ENCODE measurements around the gene RARS2. TPM values are rescaled to one million over a fixed set of nuclear protein-coding genes. Genes with fewer than 3 reads are reported as not detected.
A peak's percentile ranks its signal among the peaks of the same experiment; 100 is the strongest.
"Not testable (repeated sequence)": the region's sequence is repeated elsewhere in the genome, so short reads cannot be mapped to it uniquely, and the experiment has no call there.

RARS2 gene
- total RNA-seq, 1 donor from 2014 or later, result 50.3 TPM

GRCh38 chr6:87617405-87617804 lies 27.6 kb upstream of the RARS2 start:
- H3K9me3 Mint-ChIP-seq (ENCODE audit: low read depth), result peaks cover 3% of the 10 kb centered on the region
- H3K36me3 Mint-ChIP-seq (ENCODE audit: insufficient read depth), result peaks cover 23% of the 10 kb centered on the region
- H3K27me3 Mint-ChIP-seq, result no peaks in the 10 kb centered on the region
- TF ChIP-seq CTCF (IDR thresholded peaks at IDR 0.05; ENCODE audit: unreplicated experiment), result no peak
- H3K27ac Mint-ChIP-seq, result no peak overlapping the region
- no peak for DNase-seq (ENCODE audit: low spot score, unreplicated experiment)
- H3K4me3 Mint-ChIP-seq (ENCODE audit: low read depth), result no peak overlapping the region
- H3K4me1 Mint-ChIP-seq (ENCODE audit: low read depth), result no peaks in the 10 kb centered on the region

- not testable (repeated sequence) for H3K27ac Mint-ChIP-seq; H3K4me1 Mint-ChIP-seq (ENCODE audit: low read depth); DNase-seq (ENCODE audit: low spot score, unreplicated experiment); H3K9me3 Mint-ChIP-seq (ENCODE audit: low read depth); H3K27me3 Mint-ChIP-seq; H3K4me3 Mint-ChIP-seq (ENCODE audit: low read depth)
- peaks cover 24% of the 10 kb centered on the region for H3K36me3 Mint-ChIP-seq (ENCODE audit: insufficient read depth)
Observed at GRCh38 chr6:87613018-87613417, 23.2 kb upstream of the RARS2 start.

GRCh38 chr6:87608802-87609201 lies 19.0 kb upstream of the RARS2 start:
- H3K27ac Mint-ChIP-seq, result no peak overlapping the region
- TF ChIP-seq CTCF (IDR thresholded peaks at IDR 0.05; ENCODE audit: unreplicated experiment), result no peak
- H3K4me1 Mint-ChIP-seq (ENCODE audit: low read depth), result no peaks in the 10 kb centered on the region

GRCh38 chr6:87606199-87606598 lies 16.4 kb upstream of the RARS2 start:
- H3K27ac Mint-ChIP-seq, result peak overlapping the region; percentile 47
- no peak for DNase-seq (ENCODE audit: low spot score, unreplicated experiment)
- H3K27me3 Mint-ChIP-seq, result no peaks in the 10 kb centered on the region
- H3K4me3 Mint-ChIP-seq (ENCODE audit: low read depth), result no peak overlapping the region
- TF ChIP-seq CTCF (IDR thresholded peaks at IDR 0.05; ENCODE audit: unreplicated experiment), result no peak
- no peaks in the 10 kb centered on the region for H3K9me3 Mint-ChIP-seq (ENCODE audit: low read depth)
- H3K4me1 Mint-ChIP-seq (ENCODE audit: low read depth), result no peaks in the 10 kb centered on the region
- H3K36me3 Mint-ChIP-seq (ENCODE audit: insufficient read depth), result peaks cover 3% of the 10 kb centered on the region

More at GRCh38 chr6:87608802-87609201, 19.0 kb upstream of the RARS2 start:
- Mint-ChIP-seq H3K27me3 (no peaks in the 10 kb centered on the region), H3K9me3 (ENCODE audit: low read depth) (peaks cover 3% of the 10 kb centered on the region), H3K4me3 (ENCODE audit: low read depth) (no peak overlapping the region), H3K36me3 (ENCODE audit: insufficient read depth) (peaks cover 16% of the 10 kb centered on the region)
- no peak for DNase-seq (ENCODE audit: low spot score, unreplicated experiment)

GRCh38 chr6:87600576-87600975 lies 10.8 kb upstream of the RARS2 start:
- TF ChIP-seq CTCF (IDR thresholded peaks at IDR 0.05; ENCODE audit: unreplicated experiment), result no peak
- no peak overlapping the region for H3K27ac Mint-ChIP-seq
- H3K4me1 Mint-ChIP-seq (ENCODE audit: low read depth), result no peaks in the 10 kb centered on the region
- DNase-seq (ENCODE audit: low spot score, unreplicated experiment), result no peak
- no peak overlapping the region for H3K4me3 Mint-ChIP-seq (ENCODE audit: low read depth)
- H3K27me3 Mint-ChIP-seq, result no peaks in the 10 kb centered on the region
- no peaks in the 10 kb centered on the region for H3K9me3 Mint-ChIP-seq (ENCODE audit: low read depth)
- peaks cover 2% of the 10 kb centered on the region for H3K36me3 Mint-ChIP-seq (ENCODE audit: insufficient read depth)

- peaks cover 27% of the 10 kb centered on the region for H3K4me1 Mint-ChIP-seq (ENCODE audit: low read depth)
- H3K9me3 Mint-ChIP-seq (ENCODE audit: low read depth), result no peaks in the 10 kb centered on the region
- no peak for TF ChIP-seq CTCF (IDR thresholded peaks at IDR 0.05; ENCODE audit: unreplicated experiment)
- no peak for DNase-seq (ENCODE audit: low spot score, unreplicated experiment)
- H3K4me3 Mint-ChIP-seq (ENCODE audit: low read depth), result peak overlapping the region; percentile 92
- no peaks in the 10 kb centered on the region for H3K27me3 Mint-ChIP-seq
- H3K36me3 Mint-ChIP-seq (ENCODE audit: insufficient read depth), result peaks cover 6% of the 10 kb centered on the region
- no peak overlapping the region for H3K27ac Mint-ChIP-seq
Observed at GRCh38 chr6:87590990-87591389, 1.2 kb upstream of the RARS2 start.

Measured in progenitor cell of endocrine pancreas (in vitro differentiated cells).